ENCODE data around the gene MKLN1. TPM values are rescaled to one million over a fixed set of nuclear protein-coding genes. Genes with fewer than 3 reads are reported as not detected.

Gene MKLN1
- total and polyA plus RNA-seq, 5 donors, result 16.9 to 54.8 (median 52.8) TPM

GRCh38 chr7:131307627-131308026 lies 20.0 kb upstream of the MKLN1 start:
- H3K9me3 ChIP-seq (ENCODE audit: control insufficient read depth, low read length), result no peaks in the 10 kb centered on the region
- no peak overlapping the region for H3K4me3 ChIP-seq (ENCODE audit: low read length)
- no peak for ATAC-seq
- WGBS, result 100% methylated on average over 1 of the region's 1 CpG
- intact Hi-C loops (cut with DNase I), result loop anchor here in 3 of 4 donors (5.0 to 10.0 kb wide), 4 partner anchors 123 to 243 kb away; no protein-coding TSS in a partner anchor
- no peak for DNase-seq
- no peaks in the 10 kb centered on the region for H3K4me1 ChIP-seq (ENCODE audit: control insufficient read depth, insufficient read depth, low read length)
- no peaks in the 10 kb centered on the region for H3K27me3 ChIP-seq (ENCODE audit: control insufficient read depth, insufficient read depth)
- H3K27ac ChIP-seq (ENCODE audit: low read length), result no peak overlapping the region

- ATAC-seq (no peak), DNase-seq (no peak)
- no peaks in the 10 kb centered on the region for H3K9me3 ChIP-seq (ENCODE audit: control insufficient read depth, low read length)
- intact Hi-C loops (cut with DNase I), result no loop called here
- no peaks in the 10 kb centered on the region for H3K27me3 ChIP-seq (ENCODE audit: control insufficient read depth, insufficient read depth)
- no peak overlapping the region for H3K27ac ChIP-seq (ENCODE audit: low read length)
- WGBS, result 56% methylated on average over 1 of the region's 1 CpG
- H3K4me3 ChIP-seq (ENCODE audit: low read length), result no peak overlapping the region
- H3K4me1 ChIP-seq (ENCODE audit: control insufficient read depth, insufficient read depth, low read length), result no peaks in the 10 kb centered on the region
Measured at GRCh38 chr7:131312838-131313237, 14.8 kb upstream of the MKLN1 start.

GRCh38 chr7:131320603-131321002 lies 7.1 kb upstream of the MKLN1 start:
- H3K27me3 ChIP-seq (ENCODE audit: control insufficient read depth, insufficient read depth), result no peaks in the 10 kb centered on the region
- no peak for ATAC-seq
- no peak overlapping the region for H3K4me3 ChIP-seq (ENCODE audit: low read length)
- DNase-seq, result no peak
- intact Hi-C loops (cut with DNase I), result loop anchor here in 2 of 4 donors (10.0 kb wide), 1 partner anchor 216 kb away; no protein-coding TSS in a partner anchor
- no peaks in the 10 kb centered on the region for H3K4me1 ChIP-seq (ENCODE audit: control insufficient read depth, insufficient read depth, low read length)
- no peak overlapping the region for H3K27ac ChIP-seq (ENCODE audit: low read length)
- no peaks in the 10 kb centered on the region for H3K9me3 ChIP-seq (ENCODE audit: control insufficient read depth, low read length)

- intact Hi-C loops (cut with DNase I), result loop anchor here in 2 of 4 donors (10.0 kb wide), 1 partner anchor 217 kb away; no protein-coding TSS in a partner anchor
- H3K27ac ChIP-seq (ENCODE audit: low read length), result no peak overlapping the region
- no peak for ATAC-seq
- no peaks in the 10 kb centered on the region for H3K4me1 ChIP-seq (ENCODE audit: control insufficient read depth, insufficient read depth, low read length)
- no peak for DNase-seq
- no peaks in the 10 kb centered on the region for H3K9me3 ChIP-seq (ENCODE audit: control insufficient read depth, low read length)
- no peak overlapping the region for H3K4me3 ChIP-seq (ENCODE audit: low read length)
- H3K27me3 ChIP-seq (ENCODE audit: control insufficient read depth, insufficient read depth), result no peaks in the 10 kb centered on the region
Measured at GRCh38 chr7:131321656-131322055, 6.0 kb upstream of the MKLN1 start.

- WGBS, result 99% methylated on average over 1 of the region's 1 CpG
- Histone ChIP-seq H3K9me3 (ENCODE audit: control insufficient read depth, low read length) (no peaks in the 10 kb centered on the region), H3K27ac (ENCODE audit: low read length) (no peak overlapping the region), H3K4me3 (ENCODE audit: low read length) (no peak overlapping the region), H3K4me1 (ENCODE audit: control insufficient read depth, insufficient read depth, low read length) (no peaks in the 10 kb centered on the region), H3K27me3 (ENCODE audit: control insufficient read depth, insufficient read depth) (no peaks in the 10 kb centered on the region)
- no peak for ATAC-seq
- DNase-seq, result no peak
- intact Hi-C loops (cut with DNase I), result loop anchor here in 2 of 4 donors (10.0 kb wide), 1 partner anchor 217 kb away; no protein-coding TSS in a partner anchor
Measured at GRCh38 chr7:131322061-131322460, 5.6 kb upstream of the MKLN1 start.

GRCh38 chr7:131322861-131323260 lies 4.8 kb upstream of the MKLN1 start:
- Histone ChIP-seq H3K4me3 (ENCODE audit: low read length) (no peak overlapping the region), H3K27me3 (ENCODE audit: control insufficient read depth, insufficient read depth) (no peaks in the 10 kb centered on the region), H3K27ac (ENCODE audit: low read length) (no peak overlapping the region), H3K4me1 (ENCODE audit: control insufficient read depth, insufficient read depth, low read length) (no peaks in the 10 kb centered on the region), H3K9me3 (ENCODE audit: control insufficient read depth, low read length) (no peaks in the 10 kb centered on the region)
- DNase-seq (no peak), ATAC-seq (no peak)
- intact Hi-C loops (cut with DNase I), result loop anchor here in 2 of 4 donors (10.0 kb wide), 1 partner anchor 218 kb away; no protein-coding TSS in a partner anchor
- WGBS, result 86% methylated on average over 7 of the region's 7 CpGs

GRCh38 chr7:131325179-131325840 lies 2.4 kb upstream of the MKLN1 start:
- no peak overlapping the region for H3K4me3 ChIP-seq (ENCODE audit: low read length)
- WGBS, result 97% methylated on average over 5 of the region's 5 CpGs
- no peak for ATAC-seq
- no peaks in the 10 kb centered on the region for H3K27me3 ChIP-seq (ENCODE audit: control insufficient read depth, insufficient read depth)
- intact Hi-C loops (cut with DNase I), result loop anchor here in 2 of 4 donors (10.0 kb wide), 1 partner anchor 221 kb away; no protein-coding TSS in a partner anchor
- peaks cover 4% of the 10 kb centered on the region for H3K4me1 ChIP-seq (ENCODE audit: control insufficient read depth, insufficient read depth, low read length)
- no peak overlapping the region for H3K27ac ChIP-seq (ENCODE audit: low read length)
- H3K9me3 ChIP-seq (ENCODE audit: control insufficient read depth, low read length), result no peaks in the 10 kb centered on the region
- DNase-seq, result no peak

- DNase-seq (no peak), ATAC-seq (no peak)
- Histone ChIP-seq H3K4me1 (ENCODE audit: control insufficient read depth, insufficient read depth, low read length) (peaks cover 4% of the 10 kb centered on the region), H3K27ac (ENCODE audit: low read length) (no peak overlapping the region), H3K4me3 (ENCODE audit: low read length) (peak overlapping the region; percentile 84), H3K9me3 (ENCODE audit: control insufficient read depth, low read length) (no peaks in the 10 kb centered on the region), H3K27me3 (ENCODE audit: control insufficient read depth, insufficient read depth) (no peaks in the 10 kb centered on the region)
- 84% methylated on average over 6 of the region's 6 CpGs for WGBS
- intact Hi-C loops (cut with DNase I), result loop anchor here in 2 of 4 donors (10.0 kb wide), 1 partner anchor 222 kb away; no protein-coding TSS in a partner anchor
Measured at GRCh38 chr7:131326576-131326975, 1.1 kb upstream of the MKLN1 start.

GRCh38 chr7:131327049-131327625 lies 539 bp upstream of the MKLN1 start:
- Histone ChIP-seq H3K4me3 (ENCODE audit: low read length) (peak overlapping the region; percentile 84), H3K9me3 (ENCODE audit: control insufficient read depth, low read length) (no peaks in the 10 kb centered on the region), H3K27ac (ENCODE audit: low read length) (peak overlapping the region; percentile 99), H3K27me3 (ENCODE audit: control insufficient read depth, insufficient read depth) (no peaks in the 10 kb centered on the region), H3K4me1 (ENCODE audit: control insufficient read depth, insufficient read depth, low read length) (peaks cover 4% of the 10 kb centered on the region)
- WGBS, result under 1% methylated on average over 14 of the region's 14 CpGs
- DNase-seq (peak in 1 of 3 donors; percentile 17), ATAC-seq (peak; percentile 68 to 76)
- intact Hi-C loops (cut with DNase I), result loop anchor here in 2 of 4 donors (10.0 kb wide), 1 partner anchor 222 kb away; no protein-coding TSS in a partner anchor

GRCh38 chr7:131328377-131329175 lies 900 bp downstream of the MKLN1 start:
- 1% methylated on average over 20 of the region's 20 CpGs for WGBS
- H3K4me3 ChIP-seq (ENCODE audit: low read length), result peak overlapping the region; percentile 84
- intact Hi-C loops (cut with DNase I), result loop anchor here in 2 of 4 donors (10.0 kb wide), 1 partner anchor 224 kb away; no protein-coding TSS in a partner anchor
- H3K27ac ChIP-seq (ENCODE audit: low read length), result peak overlapping the region; percentile 99
- no peaks in the 10 kb centered on the region for H3K9me3 ChIP-seq (ENCODE audit: control insufficient read depth, low read length)
- no peaks in the 10 kb centered on the region for H3K27me3 ChIP-seq (ENCODE audit: control insufficient read depth, insufficient read depth)
- DNase-seq, result no peak
- peaks cover 7% of the 10 kb centered on the region for H3K4me1 ChIP-seq (ENCODE audit: control insufficient read depth, insufficient read depth, low read length)
- ATAC-seq, result no peak

Measured in right cardiac atrium (tissue), 5 donors.